ENCODE data around the gene ZNF681. TPM values are rescaled to one million over a fixed set of nuclear protein-coding genes. Genes with fewer than 3 reads are reported as not detected.

ZNF681 gene
- polyA plus RNA-seq, 1 of the 3 experiments (the other 2 are of a cell fraction): 0.38 TPM

DNA sequence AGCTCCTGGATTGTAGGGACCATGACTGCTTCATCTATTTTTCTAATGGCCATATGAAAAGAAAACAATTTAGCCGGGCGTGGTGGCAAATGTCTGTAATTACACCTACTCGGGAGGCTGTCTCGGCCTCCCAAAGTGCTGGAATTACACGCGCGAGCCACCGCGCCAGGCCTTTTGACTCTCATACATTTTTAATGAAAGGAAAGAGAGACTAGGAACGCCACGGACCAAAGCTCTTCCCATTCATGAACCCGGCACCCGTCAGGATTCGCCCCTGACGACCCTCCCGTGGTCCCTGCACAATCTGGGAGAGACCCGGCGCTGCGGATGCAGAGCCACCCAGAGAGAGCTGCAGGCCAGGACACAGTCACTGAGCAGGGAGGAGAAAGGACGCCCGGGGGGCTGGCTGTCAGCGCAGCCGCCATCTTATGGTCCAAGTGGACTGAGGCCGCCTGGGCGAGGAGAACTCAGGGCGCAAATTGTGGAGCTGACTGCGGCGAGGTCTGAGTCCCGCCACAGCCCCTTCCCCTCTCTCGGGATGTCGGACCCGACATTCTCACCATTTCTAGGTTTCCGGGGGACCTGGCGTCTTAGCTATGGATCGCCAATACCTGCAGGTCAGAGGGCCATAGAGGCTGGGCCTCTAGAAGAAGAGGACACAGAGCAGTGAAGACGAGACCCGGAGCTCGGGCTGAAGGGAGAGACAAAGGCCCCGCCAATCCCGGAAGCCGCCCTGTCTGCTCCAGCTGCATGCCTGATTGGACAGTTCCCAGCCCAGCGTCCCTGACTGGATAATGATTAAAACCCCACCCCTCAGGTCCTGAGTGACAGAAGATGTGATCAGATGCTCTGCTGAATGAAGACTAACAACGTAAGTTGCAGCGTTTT is at the start of gene ZNF681 (continued):
- TF ChIP-seq, protein P1, sequence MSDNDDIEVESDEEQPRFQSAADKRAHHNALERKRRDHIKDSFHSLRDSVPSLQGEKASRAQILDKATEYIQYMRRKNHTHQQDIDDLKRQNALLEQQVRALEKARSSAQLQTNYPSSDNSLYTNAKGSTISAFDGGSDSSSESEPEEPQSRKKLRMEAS (IDR thresholded peaks at IDR 0.05; ENCODE audit: low read depth): peak; percentile 36; the same call in 1 of the 2 replicates

DNA sequence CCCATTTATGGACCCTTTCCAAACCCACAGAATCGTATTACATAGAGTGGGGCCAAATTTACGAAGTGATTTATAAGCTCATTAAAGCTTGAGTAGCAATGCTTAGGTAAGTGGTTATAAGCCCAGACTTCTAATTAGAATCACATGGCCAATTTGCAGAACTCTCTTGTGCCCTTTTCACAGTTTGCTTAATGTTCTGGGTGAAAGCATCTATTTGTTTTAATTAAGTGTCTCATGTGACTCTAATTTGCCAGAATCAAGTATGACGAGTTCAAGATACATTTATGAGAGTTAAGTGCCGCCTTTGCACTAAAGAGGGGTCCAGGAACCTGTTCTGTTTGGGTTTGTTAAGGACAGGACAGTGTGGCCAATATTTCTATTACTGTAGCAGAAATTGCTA is 46.0 kb upstream of the ZNF681 start:
- peaks cover 2 to 5% of the 10 kb centered on the region in 2 experiments for H3K36me3 ChIP-seq (replicated peaks in 1 of 2; ENCODE audit: control insufficient read depth in 1 of 2, insufficient read depth in 2 of 2, low read length in 1 of 2)
- peaks cover 0 to 6% of the 10 kb centered on the region in 2 experiments; a peak in 3 of 4 replicates for H3K4me1 ChIP-seq (ENCODE audit: control insufficient read depth in 1 of 2, insufficient read depth in 2 of 2, low read depth in 1 of 2, low read length in 1 of 2)
- no peaks in the 10 kb centered on the region for H3K9me3 ChIP-seq
- H3K79me2 ChIP-seq (ENCODE audit: insufficient read depth): 0 out of 2 replicates have a peak, but pooled peaks cover 5% of the 10 kb centered on the region
- no peaks in the 10 kb centered on the region for H4K20me1 ChIP-seq (ENCODE audit: insufficient read depth)
- no peak overlapping the region for H3K9ac ChIP-seq
- H3F3A ChIP-seq (replicated peaks; ENCODE audit: insufficient read depth): no peaks in the 10 kb centered on the region
- ChIA-PET CTCF (no interaction called here), POLR2A (no interaction called here)
- peak overlapping the region in 1 of 2 experiments; percentile 28; a peak in 1 of 4 replicates for H3K27ac ChIP-seq (ENCODE audit: low read depth in 2 of 2, low read length in 1 of 2)
- no peaks in the 10 kb centered on the region for H3K9me2 ChIP-seq
- TF ChIP-seq TEAD4 (IDR thresholded peaks at IDR 0.05; ENCODE audit: borderline replicate concordance, insufficient read depth) (no peak), EP300 (IDR thresholded peaks at IDR 0.05; ENCODE audit: borderline replicate concordance in 1 of 2, low read depth in 1 of 2, low read length in 1 of 2) (peak in 1 of 2 experiments; percentile 67; a peak in 2 of 4 replicates)
- no peaks in the 10 kb centered on the region for H3K27me3 ChIP-seq (ENCODE audit: insufficient read depth)
- no peak overlapping the region for H3K4me2 ChIP-seq
- H3K4me3 ChIP-seq (ENCODE audit: low read depth in 2 of 2, low read length in 1 of 2): no peak overlapping the region
- DNase-seq: no peak
- no peak overlapping the region for H2AFZ ChIP-seq (ENCODE audit: low read depth)
- WGBS (ENCODE audit: low lambda C conversion rate): 61% methylated on average over 4 of the region's 4 CpGs

DNA sequence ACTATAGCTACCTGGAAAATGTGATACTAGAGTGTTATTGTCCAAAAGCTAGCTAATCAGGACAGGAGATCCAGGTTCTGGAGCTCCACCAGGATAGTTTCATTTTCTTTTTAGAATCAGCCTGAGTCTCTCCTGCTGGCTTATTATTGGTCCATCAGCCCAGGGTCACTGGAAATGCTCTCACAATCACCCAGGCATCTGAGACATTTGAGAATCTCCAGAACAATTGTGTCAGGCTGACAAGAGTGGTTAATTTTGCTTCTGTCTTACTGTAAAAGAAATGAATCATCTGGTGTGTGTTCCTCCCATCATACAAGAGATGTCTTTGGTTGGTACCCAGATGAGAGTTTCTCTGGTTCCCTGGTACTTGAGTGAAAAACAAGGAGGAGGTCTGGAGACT is 43.6 kb upstream of the ZNF681 start:
- CTCF ChIA-PET: interaction anchor here (0.8 to 1.5 kb wide), 2 partner anchors 15 to 22 kb away, joined by 3 read pairs; no protein-coding TSS in a partner anchor
- no peaks in the 10 kb centered on the region for H3K27me3 ChIP-seq (ENCODE audit: insufficient read depth)
- H3K79me2 ChIP-seq (ENCODE audit: insufficient read depth): peaks cover 5% of the 10 kb centered on the region; the same call in 1 of the 2 replicates
- peak overlapping the region; percentile 40; the same call in 1 of the 2 replicates for H3K9ac ChIP-seq
- H2AFZ ChIP-seq (ENCODE audit: low read depth): no peak overlapping the region
- H3K27ac ChIP-seq (ENCODE audit: low read depth in 2 of 2, low read length in 1 of 2): peak overlapping the region in 1 of 2 experiments; percentile 92; a peak in 2 of 4 replicates
- no peaks in the 10 kb centered on the region for H3F3A ChIP-seq (replicated peaks; ENCODE audit: insufficient read depth)
- no peak overlapping the region; the same call in 1 of the 2 replicates for H3K4me2 ChIP-seq
- no peaks in the 10 kb centered on the region for H3K9me3 ChIP-seq
- no peaks in the 10 kb centered on the region for H3K9me2 ChIP-seq
- H3K4me1 ChIP-seq (ENCODE audit: control insufficient read depth in 1 of 2, insufficient read depth in 2 of 2, low read depth in 1 of 2, low read length in 1 of 2): peaks cover 0 to 9% of the 10 kb centered on the region in 2 experiments; a peak in 3 of 4 replicates
- peak; percentile 32 for DNase-seq
- peaks cover 0 to 8% of the 10 kb centered on the region in 2 experiments for H3K36me3 ChIP-seq (replicated peaks in 1 of 2; ENCODE audit: control insufficient read depth in 1 of 2, insufficient read depth in 2 of 2, low read length in 1 of 2)
- POLR2A ChIA-PET: no interaction called here
- peak overlapping the region; percentile 37 to 47; a peak in 3 of 4 replicates for H3K4me3 ChIP-seq (ENCODE audit: low read depth in 2 of 2, low read length in 1 of 2)
- no peaks in the 10 kb centered on the region for H4K20me1 ChIP-seq (ENCODE audit: insufficient read depth)
- TF ChIP-seq RXRA (IDR thresholded peaks at IDR 0.05; ENCODE audit: borderline replicate concordance, low read depth) (no peak), YY1 (IDR thresholded peaks at IDR 0.05; ENCODE audit: low read depth) (no peak), EP300 (IDR thresholded peaks at IDR 0.05; ENCODE audit: borderline replicate concordance in 1 of 2, low read depth in 1 of 2, low read length in 1 of 2) (peak in 1 of 2 experiments; percentile 75; a peak in 2 of 4 replicates), JUND (IDR thresholded peaks at IDR 0.05) (peak; percentile 20; the same call in 1 of the 2 replicates), CHD2 (IDR thresholded peaks at IDR 0.05; ENCODE audit: low read length, partially characterized antibody) (no peak), RFX5 (IDR thresholded peaks at IDR 0.05; ENCODE audit: low read length) (no peak), POLR2AphosphoS5 (IDR thresholded peaks at IDR 0.05; ENCODE audit: low read depth, low read length) (peak; percentile 36; the same call in 1 of the 2 replicates), MXI1 (IDR thresholded peaks at IDR 0.05; ENCODE audit: low read depth, low read length) (no peak), RAD21 (IDR thresholded peaks at IDR 0.05; ENCODE audit: low read length) (no peak), EZH2phosphoT487 (IDR thresholded peaks at IDR 0.05; ENCODE audit: borderline replicate concordance, low read depth) (no peak), TEAD4 (IDR thresholded peaks at IDR 0.05; ENCODE audit: borderline replicate concordance, insufficient read depth) (no peak), TAF1 (IDR thresholded peaks at IDR 0.05; ENCODE audit: borderline replicate concordance, low read depth, low read length) (no peak), NRF1 (IDR thresholded peaks at IDR 0.05; ENCODE audit: low read depth, low read length) (no peak), RCOR1 (IDR thresholded peaks at IDR 0.05; ENCODE audit: low read length) (no peak; the same call in 1 of the 2 replicates), FOXJ3 (CRISPR knock-in tag; IDR thresholded peaks at IDR 0.05) (0 out of 2 replicates have a peak, but pooled peaks have one; percentile 11), FOSL2 (IDR thresholded peaks at IDR 0.05; ENCODE audit: borderline replicate concordance, low read depth) (peak; percentile 13; the same call in 1 of the 2 replicates), TCF12 (IDR thresholded peaks at IDR 0.05) (peak; percentile 75)
- TF ChIP-seq, protein P2, sequence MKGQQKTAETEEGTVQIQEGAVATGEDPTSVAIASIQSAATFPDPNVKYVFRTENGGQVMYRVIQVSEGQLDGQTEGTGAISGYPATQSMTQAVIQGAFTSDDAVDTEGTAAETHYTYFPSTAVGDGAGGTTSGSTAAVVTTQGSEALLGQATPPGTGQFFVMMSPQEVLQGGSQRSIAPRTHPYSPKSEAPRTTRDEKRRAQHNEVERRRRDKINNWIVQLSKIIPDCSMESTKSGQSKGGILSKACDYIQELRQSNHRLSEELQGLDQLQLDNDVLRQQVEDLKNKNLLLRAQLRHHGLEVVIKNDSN (IDR thresholded peaks at IDR 0.05; ENCODE audit: borderline replicate concordance, low read depth): no peak
- TF ChIP-seq, protein P3, sequence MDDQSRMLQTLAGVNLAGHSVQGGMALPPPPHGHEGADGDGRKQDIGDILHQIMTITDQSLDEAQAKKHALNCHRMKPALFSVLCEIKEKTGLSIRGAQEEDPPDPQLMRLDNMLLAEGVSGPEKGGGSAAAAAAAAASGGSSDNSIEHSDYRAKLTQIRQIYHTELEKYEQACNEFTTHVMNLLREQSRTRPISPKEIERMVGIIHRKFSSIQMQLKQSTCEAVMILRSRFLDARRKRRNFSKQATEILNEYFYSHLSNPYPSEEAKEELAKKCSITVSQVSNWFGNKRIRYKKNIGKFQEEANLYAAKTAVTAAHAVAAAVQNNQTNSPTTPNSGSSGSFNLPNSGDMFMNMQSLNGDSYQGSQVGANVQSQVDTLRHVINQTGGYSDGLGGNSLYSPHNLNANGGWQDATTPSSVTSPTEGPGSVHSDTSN (IDR thresholded peaks at IDR 0.05): peak; percentile 62
- TF ChIP-seq, protein P4, sequence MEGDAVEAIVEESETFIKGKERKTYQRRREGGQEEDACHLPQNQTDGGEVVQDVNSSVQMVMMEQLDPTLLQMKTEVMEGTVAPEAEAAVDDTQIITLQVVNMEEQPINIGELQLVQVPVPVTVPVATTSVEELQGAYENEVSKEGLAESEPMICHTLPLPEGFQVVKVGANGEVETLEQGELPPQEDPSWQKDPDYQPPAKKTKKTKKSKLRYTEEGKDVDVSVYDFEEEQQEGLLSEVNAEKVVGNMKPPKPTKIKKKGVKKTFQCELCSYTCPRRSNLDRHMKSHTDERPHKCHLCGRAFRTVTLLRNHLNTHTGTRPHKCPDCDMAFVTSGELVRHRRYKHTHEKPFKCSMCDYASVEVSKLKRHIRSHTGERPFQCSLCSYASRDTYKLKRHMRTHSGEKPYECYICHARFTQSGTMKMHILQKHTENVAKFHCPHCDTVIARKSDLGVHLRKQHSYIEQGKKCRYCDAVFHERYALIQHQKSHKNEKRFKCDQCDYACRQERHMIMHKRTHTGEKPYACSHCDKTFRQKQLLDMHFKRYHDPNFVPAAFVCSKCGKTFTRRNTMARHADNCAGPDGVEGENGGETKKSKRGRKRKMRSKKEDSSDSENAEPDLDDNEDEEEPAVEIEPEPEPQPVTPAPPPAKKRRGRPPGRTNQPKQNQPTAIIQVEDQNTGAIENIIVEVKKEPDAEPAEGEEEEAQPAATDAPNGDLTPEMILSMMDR (IDR thresholded peaks at IDR 0.05): no peak

Measured in SK-N-SH (cell line).